IMR-90 (cell line): ENCODE results near the gene RXFP2. TPM values are rescaled to one million over a fixed set of nuclear protein-coding genes. Genes with fewer than 3 reads are reported as not detected.

Experiments used
- ATAC-seq: fragments of 200-7000 bp; cut with Tn5 transposase; 2 replicates; pipeline ENCODE4 v1.9.1; 2020; ENCODE audit warnings: low read depth, mild to moderate bottlenecking, moderate library complexity
- BruUV-seq: library from RNA; stranded (reverse); fragments of 400-500 nt; replicated peaks from 2 replicates; lab custom pipeline; 2021; lab: Mats Ljungman, UMichigan
- CTCF ChIA-PET: fragments of 300-600 bp; formaldehyde crosslinking; extraction: SDS; loops from one replicate; lab custom pipeline; 2021; ENCODE audit warnings: antibody characterized with exemption; lab: Yijun Ruan, JAX
- POLR2A ChIA-PET: fragments of 300-600 bp; sonication (Branson Sonifier 250); formaldehyde crosslinking; loops from one replicate; lab custom pipeline; 2022; ENCODE audit warnings: antibody characterized with exemption; ENCODE audit not compliant: unreplicated experiment; lab: Charles Lee
- DNase-seq: peaks from one replicate; pipeline ENCODE4 v3.0.0; 2013
- H2AFZ ChIP-seq: replicated peaks from 2 replicates; pipeline ENCODE3; 2013; ENCODE audit warnings: low read length, mild to moderate bottlenecking; ENCODE audit not compliant: poor library complexity
- H2AK5ac ChIP-seq: 2 replicates; pipeline ENCODE4 v1.6.1; 2013; ENCODE audit warnings: low read depth, low read length, inconsistent platforms
- H2AK9ac ChIP-seq: replicated peaks from 2 replicates; pipeline ENCODE3; 2013; ENCODE audit warnings: mild to moderate bottlenecking, low read depth, low read length, moderate library complexity; ENCODE audit not compliant: poor library complexity
- H2BK120ac ChIP-seq: 2 replicates; pipeline ENCODE4 v1.6.1; 2013; ENCODE audit warnings: low read depth, low read length, inconsistent platforms
- H2BK15ac ChIP-seq: 3 replicates; pipeline ENCODE4 v1.6.1; 2013; ENCODE audit warnings: low read depth, low read length, inconsistent platforms
- H2BK20ac ChIP-seq: 2 replicates; pipeline ENCODE4 v1.6.1; 2013; ENCODE audit warnings: low read depth, mild to moderate bottlenecking, inconsistent platforms, low read length, moderate library complexity
- H2BK5ac ChIP-seq: 2 replicates; pipeline ENCODE4 v1.6.1; 2013; ENCODE audit warnings: mild to moderate bottlenecking, low read depth, low read length, inconsistent platforms; ENCODE audit not compliant: poor library complexity, severe bottlenecking
- H3K14ac ChIP-seq: replicated peaks from 2 replicates; pipeline ENCODE4 v1.6.1; 2013; ENCODE audit warnings: low read depth, low read length, inconsistent platforms
- H3K18ac ChIP-seq: 2 replicates; pipeline ENCODE4 v1.6.1; 2013; ENCODE audit warnings: low read depth, low read length, control low read depth
- H3K23ac ChIP-seq: 2 replicates; pipeline ENCODE4 v1.6.1; 2013; ENCODE audit warnings: low read depth, low read length, inconsistent platforms
- H3K27ac ChIP-seq: 2 replicates; pipeline ENCODE4 v1.5.1; 2013; ENCODE audit warnings: mild to moderate bottlenecking, control low read depth, low read length; ENCODE audit not compliant: insufficient read depth
- H3K27me3 ChIP-seq: 2 replicates; pipeline ENCODE4 v1.6.1; 2013; ENCODE audit warnings: low read length; ENCODE audit not compliant: control insufficient read depth, insufficient read depth
- H3K36me3 ChIP-seq: 2 replicates; pipeline ENCODE4 v1.6.1; 2013; ENCODE audit warnings: low read length, mixed read lengths; ENCODE audit not compliant: control insufficient read depth, insufficient read depth
- H3K4ac ChIP-seq: 2 replicates; pipeline ENCODE4 v1.6.1; 2013; ENCODE audit warnings: low read depth, low read length, inconsistent platforms
- H3K4me1 ChIP-seq: 2 replicates; pipeline ENCODE4 v1.6.1; 2013; ENCODE audit warnings: low read length, mixed read lengths; ENCODE audit not compliant: control insufficient read depth, insufficient read depth
- H3K4me2 ChIP-seq: 2 replicates; pipeline ENCODE4 v1.6.1; 2013; ENCODE audit warnings: low read depth, mild to moderate bottlenecking, control low read depth, low read length, moderate library complexity
- H3K4me3 ChIP-seq: 2 replicates; pipeline ENCODE4 v1.5.1; 2013; ENCODE audit warnings: low read depth, mild to moderate bottlenecking, control low read depth, low read length, moderate library complexity; ENCODE audit not compliant: insufficient read depth
- H3K56ac ChIP-seq: 2 replicates; pipeline ENCODE4 v1.6.1; 2013; ENCODE audit warnings: low read length, inconsistent platforms; ENCODE audit not compliant: insufficient read depth; ENCODE audit errors: extremely low read depth
- H3K79me1 ChIP-seq, 2 experiments: 2 replicates each; pipeline ENCODE4 v1.6.1; 2013; ENCODE audit warnings: low read length in 2 of 2, inconsistent platforms in 1 of 2, low read depth in 1 of 2
- H3K9ac ChIP-seq: 2 replicates; pipeline ENCODE4 v1.6.1; 2013; ENCODE audit warnings: low read depth, low read length, control low read depth
- H3K9me1 ChIP-seq: 2 replicates; pipeline ENCODE4 v1.6.1; 2013; ENCODE audit warnings: low read length, inconsistent platforms; ENCODE audit not compliant: insufficient read depth
- H3K9me3 ChIP-seq: 2 replicates; pipeline ENCODE4 v1.6.1; 2013; ENCODE audit warnings: low read length; ENCODE audit not compliant: control insufficient read depth, insufficient read depth
- H4K20me1 ChIP-seq: 2 replicates; pipeline ENCODE4 v1.6.1; 2013; ENCODE audit warnings: low read length, inconsistent platforms; ENCODE audit not compliant: insufficient read depth
- H4K5ac ChIP-seq: 2 replicates; pipeline ENCODE4 v1.6.1; 2013; ENCODE audit warnings: mild to moderate bottlenecking, low read depth, low read length, control low read depth
- H4K8ac ChIP-seq, 2 experiments: 2 replicates each; pipeline ENCODE4 v1.6.1; 2013; ENCODE audit warnings: low read depth in 2 of 2, low read length in 2 of 2, control low read depth in 1 of 2, inconsistent platforms in 1 of 2
- H4K91ac ChIP-seq: 2 replicates; pipeline ENCODE4 v1.6.1; 2013; ENCODE audit warnings: low read depth, low read length, inconsistent platforms; ENCODE audit not compliant: insufficient read depth
- CEBPB ChIP-seq: IDR thresholded peaks from 2 replicates; pipeline ENCODE4 v1.6.1; 2012; ENCODE audit warnings: low read depth, low read length, improper control_type of control experiment
- FOS ChIP-seq: fragments of 150-350 bp; IDR thresholded peaks from 2 replicates; pipeline ENCODE4 v1.6.1; 2016; ENCODE audit warnings: low read depth, low read length
- POLR2A ChIP-seq: IDR thresholded peaks from 2 replicates; pipeline ENCODE4 v1.6.1; 2012; ENCODE audit warnings: mild to moderate bottlenecking, low read depth, low read length
- WGBS, 2 experiments: methylation state at CpG; one replicate each; pipeline versions ENCODE4 v1.1.5 to v1.1.7; 2013; ENCODE audit warnings: missing lambda C conversion rate in 2 of 2; ENCODE audit not compliant: insufficient read length in 1 of 2; ENCODE audit errors: extremely low coverage in 2 of 2; 5-methylcytosine and 5-hydroxymethylcytosine counted together
- dilution Hi-C: fragments of 300-500 bp; cut with HindIII; formaldehyde crosslinking; loops from one replicate; pipeline ENCODE4 v1.14.3; 2018; ENCODE audit warnings: low sequenced_read_pairs; ENCODE audit not compliant: unreplicated experiment
- in situ Hi-C: fragments of 300-500 bp; cut with MboI; formaldehyde crosslinking; loops from 3 replicates; pipeline ENCODE4 v1.14.3; 2019; ENCODE audit warnings: low sequenced_read_pairs, inconsistent platforms, mixed read lengths
- intact Hi-C: fragments of 100-400 bp; cut with micrococcal nuclease; formaldehyde crosslinking; loops from 2 replicates; pipeline ENCODE4 v1.10.0; 2022
- polyA plus RNA-seq, 3 experiments: library from polyadenylated mRNA; depleted of rRNA; stranded (reverse); fragments of >200 nt; gene quantifications; 2 replicates each; pipeline ENCODE4 v1.2.3, GENCODE V29; 2012; ENCODE audit warnings: low replicate concordance in 1 of 3
- total RNA-seq: library from RNA; depleted of rRNA; stranded (reverse); fragments of >200 nt; gene quantifications from 2 replicates; pipeline ENCODE4 v1.2.3, GENCODE V29; 2012

The RXFP2 gene
- total and polyA plus RNA-seq, 2 of the 4 experiments (the other 2 are of a cell fraction), result not detected

- Histone ChIP-seq H4K20me1 (no peaks in the 10 kb centered on the region), H3K14ac (no peak overlapping the region), H2AK9ac (no peak overlapping the region), H3K56ac (no peak overlapping the region), H3K9ac (no peak overlapping the region), H2BK5ac (peak overlapping the region; percentile 87), H2BK15ac (0 out of 3 replicates have a peak overlapping the region, but pooled peaks have one; percentile 94), H3K9me1 (peaks cover 3% of the 10 kb centered on the region), H4K8ac (no peak overlapping the region; a peak in 1 of 4 replicates), H3K4me3 (no peak overlapping the region), H2AK5ac (no peak overlapping the region), H2BK120ac (peak overlapping the region; percentile 72; the same call in 1 of the 2 replicates), H3K27me3 (no peaks in the 10 kb centered on the region), H3K18ac (no peak overlapping the region), H3K79me1 (no peaks in the 10 kb centered on the region), H3K9me3 (no peaks in the 10 kb centered on the region), H3K4me1 (peaks cover 7% of the 10 kb centered on the region; the same call in 1 of the 2 replicates), H4K5ac (no peak overlapping the region), H2AFZ (no peak overlapping the region), H3K4me2 (no peak overlapping the region), H3K27ac (no peak overlapping the region), H3K4ac (no peak overlapping the region; the same call in 1 of the 2 replicates), H2BK20ac (0 out of 2 replicates have a peak overlapping the region, but pooled peaks have one; percentile 65), H3K23ac (no peak overlapping the region), H4K91ac (no peak overlapping the region; the same call in 1 of the 2 replicates), H3K36me3 (no peaks in the 10 kb centered on the region)
- in situ Hi-C loops, result no loop called here
- dilution Hi-C loops, result no loop called here
- WGBS, 2 experiments, result no CpG with 5 or more reads among the region's 2 CpGs
- intact Hi-C loops, result no loop called here
- no peak for TF ChIP-seq FOS
- 0 out of 2 replicates have a peak, but pooled peaks have one; percentile 4 for TF ChIP-seq CEBPB
- TF ChIP-seq POLR2A, result no peak
- no TSS peak for BruUV-seq
- CTCF ChIA-PET, result no interaction called here
- DNase-seq (no peak), ATAC-seq (no peak)
- POLR2A ChIA-PET, result no interaction called here
Measured at GRCh38 chr13:31764556-31764955, 25.2 kb downstream of the RXFP2 start.
